Progenitor cell of endocrine pancreas (in vitro differentiated cells): ENCODE data around the gene KRTAP5-8. TPM values are rescaled to one million over a fixed set of nuclear protein-coding genes. Genes with fewer than 3 reads are reported as not detected.
A peak's percentile ranks its signal among the peaks of the same experiment; 100 is the strongest.
"Not testable (repeated sequence)": the region's sequence is repeated elsewhere in the genome, so short reads cannot be mapped to it uniquely, and the experiment has no call there.

Experiments
- DNase-seq: peaks from one replicate; pipeline ENCODE4 v3.0.0; 2021; ENCODE audit warnings: low spot score; ENCODE audit not compliant: unreplicated experiment
- H3K27ac Mint-ChIP-seq: 2 replicates; pipeline ENCODE4 v1.8.0; 2021; ENCODE audit warnings: mild to moderate bottlenecking, moderate library complexity, mixed read lengths
- H3K27me3 Mint-ChIP-seq: 2 replicates; pipeline ENCODE4 v1.8.0; 2021; ENCODE audit warnings: mixed read lengths
- H3K36me3 Mint-ChIP-seq: 2 replicates; pipeline ENCODE4 v1.8.0; 2022; ENCODE audit warnings: mixed read lengths; ENCODE audit not compliant: insufficient read depth
- H3K4me1 Mint-ChIP-seq: 2 replicates; pipeline ENCODE4 v1.8.0; 2021; ENCODE audit warnings: low read depth, mixed read lengths
- H3K4me3 Mint-ChIP-seq: 2 replicates; pipeline ENCODE4 v1.8.0; 2021; ENCODE audit warnings: low read depth, mild to moderate bottlenecking, moderate library complexity, mixed read lengths
- H3K9me3 Mint-ChIP-seq: 2 replicates; pipeline ENCODE4 v1.8.0; 2021; ENCODE audit warnings: low read depth, mixed read lengths
- long read RNA-seq: library from polyadenylated mRNA; unstranded; transcript quantifications from one replicate; pipeline ENCODE4 v2.0.0, GENCODE V29; 2020
- total RNA-seq: library from RNA; stranded (reverse); gene quantifications from 2 replicates; pipeline ENCODE4 v1.2.1, GENCODE V29; 2021
- TF ChIP-seq, protein P1 (sequence below): fragments of 200-600 bp; sonication (generic); IDR thresholded peaks from one replicate; pipeline ENCODE4 v1.5.0; 2021; ENCODE audit warnings: antibody characterized with exemption, mild to moderate bottlenecking; ENCODE audit not compliant: unreplicated experiment

KRTAP5-8 gene, protein sequence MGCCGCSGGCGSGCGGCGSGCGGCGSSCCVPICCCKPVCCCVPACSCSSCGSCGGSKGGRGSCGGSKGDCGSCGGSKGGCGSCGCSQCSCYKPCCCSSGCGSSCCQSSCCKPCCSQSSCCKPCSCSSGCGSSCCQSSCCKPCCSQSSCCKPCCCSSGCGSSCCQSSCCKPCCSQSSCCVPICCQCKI
- total RNA-seq, result 0.24 TPM in 1 of 2 replicates, not detected in the other
- long read RNA-seq, result 0 reads

DNA sequence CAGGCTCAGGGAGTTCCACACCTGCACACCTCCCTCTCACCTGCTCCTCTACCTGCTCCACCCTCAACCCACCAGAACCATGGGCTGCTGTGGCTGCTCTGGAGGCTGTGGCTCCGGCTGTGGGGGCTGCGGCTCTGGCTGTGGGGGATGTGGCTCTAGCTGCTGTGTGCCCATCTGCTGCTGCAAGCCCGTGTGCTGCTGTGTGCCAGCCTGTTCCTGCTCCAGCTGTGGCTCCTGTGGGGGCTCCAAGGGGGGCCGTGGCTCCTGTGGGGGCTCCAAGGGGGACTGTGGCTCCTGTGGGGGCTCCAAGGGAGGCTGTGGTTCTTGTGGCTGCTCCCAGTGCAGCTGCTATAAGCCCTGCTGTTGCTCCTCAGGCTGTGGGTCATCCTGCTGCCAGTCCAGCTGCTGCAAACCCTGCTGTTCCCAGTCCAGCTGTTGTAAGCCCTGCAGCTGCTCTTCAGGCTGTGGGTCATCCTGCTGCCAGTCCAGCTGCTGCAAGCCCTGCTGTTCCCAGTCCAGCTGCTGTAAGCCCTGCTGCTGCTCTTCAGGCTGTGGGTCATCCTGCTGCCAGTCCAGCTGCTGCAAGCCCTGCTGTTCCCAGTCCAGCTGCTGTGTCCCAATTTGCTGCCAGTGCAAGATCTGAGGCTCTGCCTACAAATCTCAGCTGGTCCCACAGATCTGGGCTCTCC lies at the start of gene KRTAP5-8:
KRTAP5-8 (plus strand) TSS at position 49 of the 689 bp plus-strand sequence; CDS start at position 80, 31 bp downstream.
- peaks cover 17% of the 10 kb centered on the region for H3K4me1 Mint-ChIP-seq
- not testable (repeated sequence) for H3K9me3 Mint-ChIP-seq, H3K27ac Mint-ChIP-seq, DNase-seq, H3K27me3 Mint-ChIP-seq, H3K4me3 Mint-ChIP-seq, H3K36me3 Mint-ChIP-seq

DNA sequence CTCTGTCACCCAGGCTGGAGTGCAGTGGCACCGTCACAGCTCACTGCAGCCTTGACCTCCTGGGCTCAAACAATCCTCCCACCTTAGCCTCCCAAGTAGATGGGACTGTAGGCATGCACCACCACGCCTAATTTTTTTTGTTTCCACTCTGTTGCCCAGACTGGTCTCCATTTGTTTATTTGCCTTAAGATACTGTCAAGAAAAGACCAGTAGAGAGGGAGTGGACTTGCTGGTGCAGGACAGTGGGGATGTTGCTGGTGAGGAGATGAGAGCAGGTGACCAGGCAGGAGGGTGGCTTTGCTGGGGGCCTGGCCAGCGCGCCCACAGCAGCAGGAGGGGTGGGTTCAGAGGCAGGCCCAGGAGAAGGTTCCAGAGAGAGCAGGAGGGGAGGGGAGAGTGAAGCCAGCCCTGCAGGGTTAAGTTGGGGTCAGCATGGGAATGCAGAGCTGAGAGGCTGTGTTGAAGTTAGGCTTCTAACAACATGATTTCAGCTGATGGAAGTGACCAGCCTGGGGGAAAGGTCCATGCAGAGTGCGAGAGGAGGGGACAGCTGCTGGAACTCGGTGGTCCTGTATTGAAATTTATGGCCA lies 49.0 kb upstream of the KRTAP5-8 start:
- TF ChIP-seq, protein P1, sequence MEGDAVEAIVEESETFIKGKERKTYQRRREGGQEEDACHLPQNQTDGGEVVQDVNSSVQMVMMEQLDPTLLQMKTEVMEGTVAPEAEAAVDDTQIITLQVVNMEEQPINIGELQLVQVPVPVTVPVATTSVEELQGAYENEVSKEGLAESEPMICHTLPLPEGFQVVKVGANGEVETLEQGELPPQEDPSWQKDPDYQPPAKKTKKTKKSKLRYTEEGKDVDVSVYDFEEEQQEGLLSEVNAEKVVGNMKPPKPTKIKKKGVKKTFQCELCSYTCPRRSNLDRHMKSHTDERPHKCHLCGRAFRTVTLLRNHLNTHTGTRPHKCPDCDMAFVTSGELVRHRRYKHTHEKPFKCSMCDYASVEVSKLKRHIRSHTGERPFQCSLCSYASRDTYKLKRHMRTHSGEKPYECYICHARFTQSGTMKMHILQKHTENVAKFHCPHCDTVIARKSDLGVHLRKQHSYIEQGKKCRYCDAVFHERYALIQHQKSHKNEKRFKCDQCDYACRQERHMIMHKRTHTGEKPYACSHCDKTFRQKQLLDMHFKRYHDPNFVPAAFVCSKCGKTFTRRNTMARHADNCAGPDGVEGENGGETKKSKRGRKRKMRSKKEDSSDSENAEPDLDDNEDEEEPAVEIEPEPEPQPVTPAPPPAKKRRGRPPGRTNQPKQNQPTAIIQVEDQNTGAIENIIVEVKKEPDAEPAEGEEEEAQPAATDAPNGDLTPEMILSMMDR, result no peak
- Mint-ChIP-seq H3K27me3 (no peaks in the 10 kb centered on the region), H3K4me1 (peaks cover 13% of the 10 kb centered on the region), H3K36me3 (peaks cover 45% of the 10 kb centered on the region), H3K27ac (no peak overlapping the region), H3K9me3 (no peaks in the 10 kb centered on the region), H3K4me3 (no peak overlapping the region)
- no peak for DNase-seq

DNA sequence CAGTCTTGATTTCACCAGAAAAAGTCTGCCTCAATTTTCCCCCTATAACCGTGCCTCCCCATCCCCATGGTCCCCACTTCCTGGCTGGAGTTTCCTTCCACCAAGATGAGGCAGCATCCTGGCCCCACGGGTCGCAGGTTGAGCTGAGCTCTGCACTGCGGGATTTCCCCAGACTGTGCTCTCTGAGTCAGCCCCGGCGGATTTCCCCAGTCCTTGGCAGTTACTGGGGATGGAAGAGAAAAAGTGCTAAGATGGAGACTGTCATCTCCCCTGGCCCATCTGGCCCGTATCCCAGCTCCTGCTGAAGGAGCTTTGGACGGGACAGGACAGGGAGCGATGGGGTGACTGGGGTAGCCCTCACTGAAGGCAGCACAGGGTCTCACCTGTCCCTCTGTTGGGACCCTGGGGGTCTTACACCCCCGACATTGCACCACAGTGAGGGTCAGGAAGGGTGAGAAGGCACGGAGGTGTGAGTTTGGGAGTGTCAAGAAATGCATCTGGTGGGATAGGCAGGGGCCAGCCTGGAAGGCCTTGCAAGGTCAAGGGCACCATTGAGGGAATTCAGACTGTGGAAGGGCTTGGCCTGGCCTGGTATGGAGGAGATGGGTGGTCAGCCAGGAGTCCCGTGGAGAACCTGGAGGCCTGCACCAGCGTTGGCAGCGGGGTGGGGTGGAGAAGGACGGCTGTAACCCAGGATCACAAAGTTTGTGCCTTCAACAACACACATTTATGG lies 48.3 kb upstream of the KRTAP5-8 start:
- H3K27ac Mint-ChIP-seq, result peak overlapping the region; percentile 57
- DNase-seq, result no peak
- no peak overlapping the region for H3K4me3 Mint-ChIP-seq
- no peaks in the 10 kb centered on the region for H3K27me3 Mint-ChIP-seq
- peaks cover 13% of the 10 kb centered on the region for H3K4me1 Mint-ChIP-seq
- peaks cover 40% of the 10 kb centered on the region for H3K36me3 Mint-ChIP-seq
- no peaks in the 10 kb centered on the region for H3K9me3 Mint-ChIP-seq
- TF ChIP-seq, protein P1, result no peak

DNA sequence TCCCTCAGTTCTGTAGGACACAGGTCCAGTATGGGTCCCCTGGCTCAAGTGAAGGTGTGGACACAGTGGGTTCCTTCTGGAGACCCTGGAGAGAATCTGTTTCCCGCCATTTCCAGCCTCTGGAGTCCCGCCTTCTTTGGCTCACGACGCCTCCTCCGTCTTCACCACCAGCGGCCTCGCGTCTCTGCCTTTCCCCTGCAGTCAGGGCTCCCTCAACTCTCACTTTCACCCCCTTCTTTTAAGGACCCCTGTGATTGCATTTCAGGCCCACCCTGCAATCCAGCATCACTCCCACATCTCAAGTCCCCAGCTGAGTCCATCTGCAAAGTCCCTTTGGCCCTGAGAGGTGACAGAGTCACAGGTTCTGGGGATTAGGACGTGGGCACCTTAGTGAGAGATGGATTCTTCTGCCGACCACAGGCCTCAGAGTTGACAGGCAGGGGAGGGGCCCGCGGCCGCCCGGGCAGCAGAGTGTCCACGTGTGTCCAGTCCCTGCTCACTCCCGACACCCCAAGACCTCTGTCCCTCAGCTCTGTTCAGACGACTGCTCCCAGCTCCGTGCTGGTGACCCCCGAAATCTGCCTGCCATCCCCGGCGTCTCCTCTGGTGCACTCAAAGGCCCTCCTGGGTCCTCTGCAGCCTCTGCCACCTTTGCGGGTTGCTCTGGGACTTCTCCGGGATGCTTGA lies 47.6 kb upstream of the KRTAP5-8 start:
- H3K36me3 Mint-ChIP-seq, result peaks cover 41% of the 10 kb centered on the region

DNA sequence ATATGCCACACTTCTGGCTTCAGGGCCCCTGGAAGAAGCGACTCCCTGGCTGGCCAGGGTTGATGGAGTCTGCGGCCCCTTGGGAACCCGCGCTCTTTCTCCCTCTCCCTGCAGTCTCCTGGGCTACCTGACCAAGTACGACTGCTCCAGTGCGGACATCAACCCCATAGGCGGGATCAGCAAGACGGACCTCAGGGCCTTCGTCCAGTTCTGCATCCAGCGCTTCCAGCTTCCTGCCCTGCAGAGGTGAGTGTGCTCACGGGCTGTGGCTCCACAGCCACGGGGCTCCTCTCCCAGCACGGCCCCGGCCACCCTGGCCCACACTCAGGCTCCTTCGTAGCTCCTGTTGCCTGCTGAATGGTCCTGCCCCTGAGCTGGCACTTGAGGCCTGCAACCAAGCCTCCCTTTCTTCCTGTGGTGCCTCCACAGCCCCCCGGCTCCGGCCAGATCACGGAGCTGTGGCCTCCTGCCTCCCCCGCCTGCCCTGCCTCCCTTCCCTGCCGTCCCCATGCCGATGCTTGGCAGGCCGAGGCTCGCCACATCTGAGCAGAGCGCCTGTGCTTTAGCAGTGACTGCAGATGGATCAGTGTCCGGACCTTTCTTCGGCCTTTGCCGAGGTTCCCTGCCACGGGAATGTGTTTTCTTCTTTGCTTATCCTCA lies 47.0 kb upstream of the KRTAP5-8 start:
- Mint-ChIP-seq H3K36me3 (peaks cover 41% of the 10 kb centered on the region), H3K27ac (no peak overlapping the region), H3K4me3 (no peak overlapping the region), H3K27me3 (no peaks in the 10 kb centered on the region), H3K9me3 (no peaks in the 10 kb centered on the region), H3K4me1 (peaks cover 13% of the 10 kb centered on the region)
- TF ChIP-seq, protein P1, result no peak
- DNase-seq, result no peak

More for the DNA sequence above, 47.6 kb upstream of the KRTAP5-8 start:
- H3K27ac Mint-ChIP-seq, result no peak overlapping the region
- no peaks in the 10 kb centered on the region for H3K9me3 Mint-ChIP-seq
- TF ChIP-seq, protein P1, result no peak
- H3K4me3 Mint-ChIP-seq, result no peak overlapping the region
- no peak for DNase-seq
- H3K27me3 Mint-ChIP-seq, result no peaks in the 10 kb centered on the region
- H3K4me1 Mint-ChIP-seq, result peaks cover 13% of the 10 kb centered on the region
